Neural progenitor cell (in vitro differentiated cells): ENCODE data around the gene ATXN7L1.

Experiments used
- EZH2 ChIP-seq: fragments of 200-600 bp; sonication (generic); IDR thresholded peaks from 2 replicates; pipeline ENCODE4 v1.6.1; 2017; ENCODE audit warnings: antibody characterized with exemption, mild to moderate bottlenecking, moderate library complexity
- TF ChIP-seq, protein P1 (sequence below): fragments of 200-600 bp; sonication (generic); IDR thresholded peaks from 2 replicates; pipeline ENCODE4 v1.5.1; 2017; ENCODE audit warnings: antibody characterized with exemption, mild to moderate bottlenecking

DNA sequence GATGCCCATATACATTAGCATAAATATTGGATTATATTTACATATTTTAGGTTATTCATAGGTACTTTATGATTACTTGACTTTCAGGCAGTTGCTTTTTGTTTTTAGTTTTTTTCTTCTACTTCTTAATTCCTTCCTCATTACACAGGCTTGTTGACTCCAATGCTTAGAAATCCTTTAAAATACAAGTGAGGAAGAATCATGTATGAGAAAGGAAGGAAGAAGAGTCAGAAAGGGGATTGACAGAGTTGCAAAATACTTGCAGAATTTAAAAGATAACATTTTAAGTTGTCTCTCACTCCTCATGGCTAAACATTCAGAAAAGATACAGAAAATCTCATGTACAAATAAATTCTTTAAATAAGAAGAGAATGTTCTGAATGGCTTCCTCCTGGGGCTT lies 61.9 kb downstream of the ATXN7L1 start:
- TF ChIP-seq, protein P1, sequence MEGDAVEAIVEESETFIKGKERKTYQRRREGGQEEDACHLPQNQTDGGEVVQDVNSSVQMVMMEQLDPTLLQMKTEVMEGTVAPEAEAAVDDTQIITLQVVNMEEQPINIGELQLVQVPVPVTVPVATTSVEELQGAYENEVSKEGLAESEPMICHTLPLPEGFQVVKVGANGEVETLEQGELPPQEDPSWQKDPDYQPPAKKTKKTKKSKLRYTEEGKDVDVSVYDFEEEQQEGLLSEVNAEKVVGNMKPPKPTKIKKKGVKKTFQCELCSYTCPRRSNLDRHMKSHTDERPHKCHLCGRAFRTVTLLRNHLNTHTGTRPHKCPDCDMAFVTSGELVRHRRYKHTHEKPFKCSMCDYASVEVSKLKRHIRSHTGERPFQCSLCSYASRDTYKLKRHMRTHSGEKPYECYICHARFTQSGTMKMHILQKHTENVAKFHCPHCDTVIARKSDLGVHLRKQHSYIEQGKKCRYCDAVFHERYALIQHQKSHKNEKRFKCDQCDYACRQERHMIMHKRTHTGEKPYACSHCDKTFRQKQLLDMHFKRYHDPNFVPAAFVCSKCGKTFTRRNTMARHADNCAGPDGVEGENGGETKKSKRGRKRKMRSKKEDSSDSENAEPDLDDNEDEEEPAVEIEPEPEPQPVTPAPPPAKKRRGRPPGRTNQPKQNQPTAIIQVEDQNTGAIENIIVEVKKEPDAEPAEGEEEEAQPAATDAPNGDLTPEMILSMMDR, result no peak
- no peak for TF ChIP-seq EZH2
